ENCODE results near the gene SIAE.
A peak's percentile ranks its signal among the peaks of the same experiment; 100 is the strongest.

The SIAE gene

DNA sequence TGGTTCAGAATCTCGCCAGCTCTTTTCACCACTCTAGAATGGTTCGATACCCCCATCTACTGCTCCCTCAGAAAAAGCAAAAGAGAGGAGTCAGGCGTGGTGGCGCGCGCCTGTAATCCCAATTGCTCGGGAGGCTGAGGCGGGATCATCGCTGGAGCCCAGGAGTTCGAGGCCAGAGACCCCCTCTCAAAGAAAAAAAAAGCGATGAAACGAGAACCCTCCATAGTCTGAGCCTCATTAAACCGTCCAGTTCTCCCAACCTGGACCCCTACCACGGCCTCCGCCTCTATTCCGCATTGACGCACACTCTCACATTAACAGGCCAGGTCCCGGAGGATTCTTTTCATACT lies 604 bp upstream of the SIAE start:
- Histone ChIP-seq H4K20me1 (ENCODE audit: control insufficient read depth, insufficient read depth, low read depth, low read length) (no peaks in the 10 kb centered on the region), H3F3A (ENCODE audit: control insufficient read depth, insufficient read depth) (0 out of 2 replicates have a peak, but pooled peaks cover 10% of the 10 kb centered on the region), H3K4me3 (ENCODE audit: low read length) (peak overlapping the region; percentile 84), H3K9me3 (ENCODE audit: control insufficient read depth, insufficient read depth, low read length) (no peaks in the 10 kb centered on the region), H3K4me2 (ENCODE audit: low read length) (peak overlapping the region; percentile 87), H3K4me1 (ENCODE audit: control insufficient read depth, low read length) (peaks cover 42% of the 10 kb centered on the region), H3K79me2 (ENCODE audit: control insufficient read depth, low read length) (peaks cover 12% of the 10 kb centered on the region), H3K9me2 (replicated peaks; ENCODE audit: control insufficient read depth, low read length) (no peaks in the 10 kb centered on the region), H3K27me3 (ENCODE audit: control insufficient read depth, low read length) (no peaks in the 10 kb centered on the region), H3K36me3 (ENCODE audit: control insufficient read depth, low read length) (no peaks in the 10 kb centered on the region), H3K27ac (ENCODE audit: low read depth, low read length) (no peak overlapping the region)
- TF ChIP-seq EZH2phosphoT487 (IDR thresholded peaks at IDR 0.05; ENCODE audit: borderline replicate concordance, low read length) (no peak), CTCF (IDR thresholded peaks at IDR 0.05; ENCODE audit: low read depth, low read length, poor library complexity, severe bottlenecking) (no peak)

- H3K4me1 ChIP-seq (ENCODE audit: control insufficient read depth, low read length) = peaks cover 46% of the 10 kb centered on the region
- no peaks in the 10 kb centered on the region for H3K36me3 ChIP-seq (ENCODE audit: control insufficient read depth, low read length)
- H3K27me3 ChIP-seq (ENCODE audit: control insufficient read depth, low read length) = no peaks in the 10 kb centered on the region
- H3K4me2 ChIP-seq (ENCODE audit: low read length) = peak overlapping the region; percentile 87
- peaks cover 12% of the 10 kb centered on the region for H3K79me2 ChIP-seq (ENCODE audit: control insufficient read depth, low read length)
- no peaks in the 10 kb centered on the region for H3K9me3 ChIP-seq (ENCODE audit: control insufficient read depth, insufficient read depth, low read length)
- no peaks in the 10 kb centered on the region for H3K9me2 ChIP-seq (replicated peaks; ENCODE audit: control insufficient read depth, low read length)
- TF ChIP-seq CTCF (IDR thresholded peaks at IDR 0.05; ENCODE audit: low read depth, low read length, poor library complexity, severe bottlenecking) (no peak), EZH2phosphoT487 (IDR thresholded peaks at IDR 0.05; ENCODE audit: borderline replicate concordance, low read length) (no peak)
- H3K4me3 ChIP-seq (ENCODE audit: low read length) = peak overlapping the region; percentile 84
- no peaks in the 10 kb centered on the region for H4K20me1 ChIP-seq (ENCODE audit: control insufficient read depth, insufficient read depth, low read depth, low read length)
- H3F3A ChIP-seq (ENCODE audit: control insufficient read depth, insufficient read depth) = 0 out of 2 replicates have a peak, but pooled peaks cover 10% of the 10 kb centered on the region
- no peak overlapping the region for H3K27ac ChIP-seq (ENCODE audit: low read depth, low read length)
Measured at GRCh38 chr11:124672536-124673215, 863 bp downstream of the SIAE start.

DNA sequence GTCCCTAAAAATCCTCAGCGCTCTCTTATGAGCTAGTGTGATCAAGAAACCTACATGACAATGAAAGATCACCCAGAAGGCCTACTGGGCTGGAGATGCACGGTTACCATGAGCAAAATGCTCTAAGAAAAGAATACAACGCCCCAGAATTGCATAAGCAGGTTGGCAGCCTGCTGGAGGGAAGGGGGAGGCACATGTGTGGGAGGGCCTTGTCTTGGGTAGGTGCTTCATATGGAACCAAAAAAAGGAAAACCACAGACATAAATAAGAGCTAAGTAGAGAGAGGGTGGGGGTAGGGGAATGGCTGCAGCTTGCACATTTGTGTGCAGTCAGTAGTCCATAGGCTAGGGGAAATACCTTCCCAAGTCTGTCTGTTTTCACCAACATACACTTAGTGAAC lies 2.8 kb downstream of the SIAE start:
- 0 out of 2 replicates have a peak, but pooled peaks cover 10% of the 10 kb centered on the region for H3F3A ChIP-seq (ENCODE audit: control insufficient read depth, insufficient read depth)
- H3K36me3 ChIP-seq (ENCODE audit: control insufficient read depth, low read length) = no peaks in the 10 kb centered on the region
- peak overlapping the region; percentile 38 for H3K4me3 ChIP-seq (ENCODE audit: low read length)
- H3K79me2 ChIP-seq (ENCODE audit: control insufficient read depth, low read length) = peaks cover 12% of the 10 kb centered on the region
- H3K4me1 ChIP-seq (ENCODE audit: control insufficient read depth, low read length) = peaks cover 46% of the 10 kb centered on the region
- no peaks in the 10 kb centered on the region for H3K9me3 ChIP-seq (ENCODE audit: control insufficient read depth, insufficient read depth, low read length)
- no peaks in the 10 kb centered on the region for H3K27me3 ChIP-seq (ENCODE audit: control insufficient read depth, low read length)
- H4K20me1 ChIP-seq (ENCODE audit: control insufficient read depth, insufficient read depth, low read depth, low read length) = no peaks in the 10 kb centered on the region
- TF ChIP-seq EZH2phosphoT487 (IDR thresholded peaks at IDR 0.05; ENCODE audit: borderline replicate concordance, low read length) (no peak), CTCF (IDR thresholded peaks at IDR 0.05; ENCODE audit: low read depth, low read length, poor library complexity, severe bottlenecking) (no peak)
- H3K9me2 ChIP-seq (replicated peaks; ENCODE audit: control insufficient read depth, low read length) = no peaks in the 10 kb centered on the region
- H3K4me2 ChIP-seq (ENCODE audit: low read length) = peak overlapping the region; percentile 48
- H3K27ac ChIP-seq (ENCODE audit: low read depth, low read length) = peak overlapping the region; percentile 27
